K562 (cell line): ENCODE measurements around the gene PYGB. TPM values are rescaled to one million over a fixed set of nuclear protein-coding genes. Genes with fewer than 3 reads are reported as not detected.

Source experiments
- ATF3 ChIP-seq, 2 experiments: fragments of 450-650 bp in 1 of 2; sonication (generic) in 1 of 2; formaldehyde crosslinking in 1 of 2; IDR thresholded peaks in 1 of 2; conservative IDR thresholded peaks in 1 of 2; 2 replicates each; pipeline versions ENCODE4 v1.6.1 to v1.8.1; 2016 to 2023; ENCODE audit warnings: mild to moderate bottlenecking in 2 of 2, moderate library complexity in 2 of 2, inconsistent platforms in 1 of 2, missing genetic modification reagents in 1 of 2
- BRCA1 ChIP-seq, 2 experiments: fragments of 450-650 bp in 1 of 2; sonication (generic) in 1 of 2; formaldehyde crosslinking in 1 of 2; IDR thresholded peaks; 2 replicates each; pipeline versions ENCODE4 v1.5.0 to v1.6.1; 2017 to 2020; ENCODE audit warnings: mild to moderate bottlenecking in 1 of 2, missing genetic modification reagents in 1 of 2
- CHD4 ChIP-seq: fragments of 200-600 bp; sonication (generic); IDR thresholded peaks from 3 replicates; pipeline ENCODE4 v1.6.1; 2012; ENCODE audit warnings: low read depth, mild to moderate bottlenecking, mixed read lengths, low read length, inconsistent platforms; ENCODE audit not compliant: insufficient read depth, insufficient replicate concordance, poor library complexity, severe bottlenecking
- E2F3 ChIP-seq: fragments of 250-450 bp; sonication (Bioruptor Pico); IDR thresholded peaks from 2 replicates; pipeline ENCODE4 v1.4.0; 2020; ENCODE audit warnings: mild to moderate bottlenecking
- EGR1 ChIP-seq: fragments of 450-650 bp; conservative IDR thresholded peaks from 2 replicates; pipeline ENCODE4 v1.6.1; 2017; ENCODE audit warnings: mild to moderate bottlenecking
- EHMT2 ChIP-seq: fragments of 450-650 bp; IDR thresholded peaks from 2 replicates; pipeline ENCODE4 v1.6.1; 2018; ENCODE audit warnings: antibody characterized with exemption
- ELF2 ChIP-seq: fragments of 250-450 bp; sonication (Bioruptor Pico); IDR thresholded peaks from 2 replicates; pipeline ENCODE4 v1.5.0; 2021; ENCODE audit warnings: mild to moderate bottlenecking
- ETS1 ChIP-seq: conservative IDR thresholded peaks from 2 replicates; pipeline ENCODE4 v1.6.1; 2011; ENCODE audit warnings: low read depth, mild to moderate bottlenecking, low read length; ENCODE audit not compliant: control insufficient read depth
- EWSR1 ChIP-seq: fragments of 450-650 bp; IDR thresholded peaks from 2 replicates; pipeline ENCODE4 v1.6.1; 2018; ENCODE audit warnings: borderline replicate concordance, mild to moderate bottlenecking, low read depth, moderate library complexity; ENCODE audit not compliant: partially characterized antibody
- HSF4 ChIP-seq: fragments of 250-450 bp; sonication (Bioruptor Pico); IDR thresholded peaks from 2 replicates; pipeline ENCODE4 v2.1.2; 2022; ENCODE audit warnings: mild to moderate bottlenecking, moderate library complexity, borderline replicate concordance
- ILK ChIP-seq: fragments of 450-650 bp; IDR thresholded peaks from 2 replicates; pipeline ENCODE4 v1.6.1; 2016; ENCODE audit warnings: missing genetic modification characterization, low read depth, mild to moderate bottlenecking, missing compliant biosample characterization, moderate library complexity, borderline replicate concordance
- KDM1A ChIP-seq, 2 experiments: fragments of 450-650 bp; IDR thresholded peaks; 2 replicates each; pipeline ENCODE4 v1.6.1; 2016; ENCODE audit warnings: mild to moderate bottlenecking in 2 of 2
- MBD2 ChIP-seq: sonication (generic); IDR thresholded peaks from 2 replicates; pipeline ENCODE4 v1.6.1; 2016; ENCODE audit warnings: low read depth, borderline replicate concordance
- MCM3 ChIP-seq: fragments of 450-650 bp; IDR thresholded peaks from 2 replicates; pipeline ENCODE4 v1.6.1; 2016
- MIER1 ChIP-seq: fragments of 450-650 bp; IDR thresholded peaks from 2 replicates; pipeline ENCODE4 v1.6.1; 2016; ENCODE audit warnings: antibody characterized with exemption, mild to moderate bottlenecking, low read depth
- NCOA2 ChIP-seq, 2 experiments: fragments of 450-650 bp; IDR thresholded peaks; 2 replicates each; pipeline ENCODE4 v1.6.1; 2018; ENCODE audit warnings: mild to moderate bottlenecking in 2 of 2, moderate library complexity in 1 of 2; ENCODE audit not compliant: partially characterized antibody in 2 of 2
- OTX1 ChIP-seq: fragments of 450-650 bp; formaldehyde crosslinking; IDR thresholded peaks from 2 replicates; pipeline ENCODE4 v1.4.0; 2022; ENCODE audit warnings: mild to moderate bottlenecking
- SAFB ChIP-seq: fragments of 200-400 bp; formaldehyde crosslinking; IDR thresholded peaks from 2 replicates; pipeline ENCODE4 v1.6.1; 2017; ENCODE audit warnings: low read depth, low read length, borderline replicate concordance
- TAF9B ChIP-seq: fragments of 450-650 bp; IDR thresholded peaks from 2 replicates; pipeline ENCODE4 v1.6.1; 2018; ENCODE audit warnings: mild to moderate bottlenecking; ENCODE audit not compliant: partially characterized antibody
- TFE3 ChIP-seq: fragments of 450-650 bp; formaldehyde crosslinking; IDR thresholded peaks from 2 replicates; pipeline ENCODE4 v1.4.0; 2020; ENCODE audit warnings: mild to moderate bottlenecking, mixed read lengths
- ZNF24 ChIP-seq: fragments of 450-650 bp; IDR thresholded peaks from 2 replicates; pipeline ENCODE4 v1.6.1; 2016
- ZNF354B ChIP-seq: fragments of 250-450 bp; sonication (Bioruptor Pico); IDR thresholded peaks from 2 replicates; pipeline ENCODE4 v1.4.0; 2020
- ZNF436 ChIP-seq: fragments of 250-450, 450-650 bp; sonication (Bioruptor Pico); formaldehyde crosslinking; IDR thresholded peaks from 2 replicates; pipeline ENCODE4 v1.7.0; 2020; ENCODE audit warnings: mild to moderate bottlenecking
- ZNF444 ChIP-seq: fragments of 250-450 bp; sonication (Bioruptor Pico); IDR thresholded peaks from 2 replicates; pipeline ENCODE4 v1.4.0; 2020; ENCODE audit warnings: mild to moderate bottlenecking, moderate library complexity
- ZNF57 ChIP-seq: fragments of 450-650 bp; formaldehyde crosslinking; IDR thresholded peaks from 2 replicates; pipeline ENCODE4 v1.4.0; 2020; ENCODE audit warnings: mild to moderate bottlenecking, moderate library complexity
- ZNF583 ChIP-seq: fragments of 250-450 bp; sonication (Bioruptor Pico); IDR thresholded peaks from 2 replicates; pipeline ENCODE4 v1.4.0; 2020
- polyA plus RNA-seq, 8 experiments: library from polyadenylated mRNA; depleted of rRNA in 4 of 8; stranded (reverse) in 5 of 8; unstranded in 3 of 8; fragments of >200 nt; fragmentation: Nextera tagmentation in 2 of 8; fragmentation: Illumina TruSeq in 1 of 8; extraction: Ambion mirVana in 2 of 8; extraction: Trizol in 1 of 8; gene quantifications; 2 replicates each; pipeline versions ENCODE4 v1.2.1 to v1.2.3, GENCODE V29; 2011 to 2014; ENCODE audit warnings: inconsistent platforms in 1 of 8, missing spikeins in 1 of 8
- total RNA-seq, 7 experiments: library from RNA; depleted of rRNA in 6 of 7; stranded (reverse); fragments of >200 nt in 6 of 7; fragmentation: Illumina TruSeq in 2 of 7; extraction: Trizol in 2 of 7; gene quantifications; 2 replicates each; pipeline versions ENCODE4 v1.2.1 to v1.2.3, GENCODE V29; 2011 to 2021; ENCODE audit warnings: low replicate concordance in 1 of 7

Gene PYGB
- total and polyA plus RNA-seq, 9 of the 15 experiments (the other 6 are each of a cell fraction or from before 2014, with no cell fraction given), result 0.34 to 18.0 (median 9.8) TPM

GRCh38 chr20:25223179-25223661 is 24.7 kb upstream of the PYGB start (continued):
- TF ChIP-seq CHD4 (no peak), ZNF583 (no peak), ILK (tag) (no peak), MIER1 (no peak), KDM1A (IDR thresholded peaks at IDR 0.05) (no peak), HSF4 (CRISPR knock-in tag) (no peak), EHMT2 (no peak), ZNF24 (no peak), ZNF354B (CRISPR knock-in tag) (no peak), NCOA2 (IDR thresholded peaks at IDR 0.05; ENCODE audit: partially characterized antibody in 2 of 2) (no peak), E2F3 (CRISPR knock-in tag) (no peak), ZNF436 (CRISPR knock-in tag) (no peak), ZNF444 (CRISPR knock-in tag) (no peak), EWSR1 (no peak), BRCA1 (IDR thresholded peaks at IDR 0.05) (no peak), BRCA1 (CRISPR knock-in tag; IDR thresholded peaks at IDR 0.05) (no peak), OTX1 (no peak), TFE3 (CRISPR knock-in tag) (no peak), ZNF57 (CRISPR knock-in tag) (no peak), ETS1 (no peak), ATF3 (IDR thresholded peaks at IDR 0.05) (peak; percentile 93), ATF3 (CRISPR knock-in tag; conservative IDR thresholded peaks at IDR 0.05) (no peak), MCM3 (no peak), SAFB (no peak), ELF2 (CRISPR knock-in tag) (no peak), MBD2 (no peak), TAF9B (no peak), EGR1 (no peak)
